HUES48 (cell line): ENCODE results near the gene IL20.

Experiments used
- H3K27ac ChIP-seq: one replicate; pipeline ENCODE4 v1.7.0; 2013; ENCODE audit warnings: low read depth, low read length, inconsistent platforms
- H3K27me3 ChIP-seq: 2 replicates; pipeline ENCODE4 v1.6.1; 2013; ENCODE audit warnings: mild to moderate bottlenecking, low read length; ENCODE audit not compliant: control insufficient read depth, insufficient read depth
- H3K36me3 ChIP-seq: 2 replicates; pipeline ENCODE4 v1.6.1; 2013; ENCODE audit warnings: low read length; ENCODE audit not compliant: control insufficient read depth, insufficient read depth
- H3K4me1 ChIP-seq: 2 replicates; pipeline ENCODE4 v1.6.1; 2013; ENCODE audit warnings: mild to moderate bottlenecking, low read length; ENCODE audit not compliant: control insufficient read depth, insufficient read depth
- H3K4me3 ChIP-seq: 2 replicates; pipeline ENCODE4 v1.5.1; 2013; ENCODE audit warnings: mild to moderate bottlenecking, low read depth, low read length
- H3K9ac ChIP-seq: 2 replicates; pipeline ENCODE4 v1.6.1; 2013; ENCODE audit warnings: mild to moderate bottlenecking, low read depth, low read length, moderate library complexity
- H3K9me3 ChIP-seq: 2 replicates; pipeline ENCODE4 v1.6.1; 2013; ENCODE audit warnings: low read length; ENCODE audit not compliant: control insufficient read depth, insufficient read depth

The IL20 gene

GRCh38 chr1:206893380-206893779 is 28.0 kb downstream of the IL20 start:
- peaks cover 9% of the 10 kb centered on the region for H3K4me1 ChIP-seq
- H3K27me3 ChIP-seq, result no peaks in the 10 kb centered on the region

GRCh38 chr1:206895325-206895724 is 29.9 kb downstream of the IL20 start:
- Histone ChIP-seq H3K4me1 (peaks cover 4% of the 10 kb centered on the region; the same call in 1 of the 2 replicates), H3K36me3 (no peaks in the 10 kb centered on the region), H3K9ac (no peak overlapping the region), H3K9me3 (no peaks in the 10 kb centered on the region), H3K27me3 (no peaks in the 10 kb centered on the region), H3K4me3 (no peak overlapping the region), H3K27ac (no peak overlapping the region)

More at GRCh38 chr1:206893380-206893779, 28.0 kb downstream of the IL20 start:
- H3K4me3 ChIP-seq, result no peak overlapping the region
- no peak overlapping the region for H3K27ac ChIP-seq
- no peaks in the 10 kb centered on the region for H3K9me3 ChIP-seq
- no peaks in the 10 kb centered on the region for H3K36me3 ChIP-seq
- no peak overlapping the region for H3K9ac ChIP-seq

GRCh38 chr1:206895837-206896242 is 30.4 kb downstream of the IL20 start:
- Histone ChIP-seq H3K36me3 (no peaks in the 10 kb centered on the region), H3K27ac (no peak overlapping the region), H3K9ac (no peak overlapping the region), H3K4me1 (no peaks in the 10 kb centered on the region), H3K4me3 (no peak overlapping the region), H3K27me3 (no peaks in the 10 kb centered on the region), H3K9me3 (no peaks in the 10 kb centered on the region)

GRCh38 chr1:206896261-206896660 is 30.8 kb downstream of the IL20 start:
- Histone ChIP-seq H3K27me3 (no peaks in the 10 kb centered on the region), H3K9ac (no peak overlapping the region), H3K27ac (no peak overlapping the region), H3K36me3 (no peaks in the 10 kb centered on the region), H3K4me3 (no peak overlapping the region), H3K4me1 (no peaks in the 10 kb centered on the region), H3K9me3 (no peaks in the 10 kb centered on the region)

GRCh38 chr1:206897175-206897574 is 31.8 kb downstream of the IL20 start, which contains the start of gene IL24:
TSS of gene IL24 (plus strand) at chr1:206897443. CDS start at chr1:206897833, 390 bp downstream.
- H3K36me3 ChIP-seq, result no peaks in the 10 kb centered on the region
- no peaks in the 10 kb centered on the region for H3K9me3 ChIP-seq
- no peaks in the 10 kb centered on the region for H3K4me1 ChIP-seq
- no peaks in the 10 kb centered on the region for H3K27me3 ChIP-seq
- H3K9ac ChIP-seq, result no peak within 1 kb of the TSS
- H3K4me3 ChIP-seq, result no peak within 1 kb of the TSS
- no peak within 1 kb of the TSS for H3K27ac ChIP-seq

GRCh38 chr1:206898089-206898914 is 32.9 kb downstream of the IL20 start:
- Histone ChIP-seq H3K4me3 (no peak overlapping the region), H3K27ac (no peak overlapping the region), H3K9ac (no peak overlapping the region), H3K27me3 (no peaks in the 10 kb centered on the region), H3K36me3 (no peaks in the 10 kb centered on the region), H3K4me1 (no peaks in the 10 kb centered on the region), H3K9me3 (no peaks in the 10 kb centered on the region)

- Histone ChIP-seq H3K27ac (no peak overlapping the region), H3K4me1 (no peaks in the 10 kb centered on the region), H3K4me3 (no peak overlapping the region), H3K9me3 (no peaks in the 10 kb centered on the region), H3K27me3 (no peaks in the 10 kb centered on the region), H3K9ac (no peak overlapping the region), H3K36me3 (no peaks in the 10 kb centered on the region)
These were observed 33.5 kb downstream of the IL20 start for GRCh38 chr1:206898915-206899431.

GRCh38 chr1:206899717-206900116 is 34.3 kb downstream of the IL20 start:
- no peaks in the 10 kb centered on the region for H3K4me1 ChIP-seq
- H3K27me3 ChIP-seq, result no peaks in the 10 kb centered on the region
- H3K27ac ChIP-seq, result no peak overlapping the region
- H3K9me3 ChIP-seq, result no peaks in the 10 kb centered on the region
- H3K4me3 ChIP-seq, result no peak overlapping the region
- H3K36me3 ChIP-seq, result no peaks in the 10 kb centered on the region
- H3K9ac ChIP-seq, result no peak overlapping the region

GRCh38 chr1:206900149-206900548 is 34.7 kb downstream of the IL20 start:
- Histone ChIP-seq H3K36me3 (no peaks in the 10 kb centered on the region), H3K27ac (no peak overlapping the region), H3K9ac (no peak overlapping the region), H3K4me1 (no peaks in the 10 kb centered on the region), H3K4me3 (no peak overlapping the region), H3K9me3 (no peaks in the 10 kb centered on the region), H3K27me3 (no peaks in the 10 kb centered on the region)

GRCh38 chr1:206901944-206902343 is 36.5 kb downstream of the IL20 start:
- Histone ChIP-seq H3K27me3 (peaks cover 5% of the 10 kb centered on the region; the same call in 1 of the 2 replicates), H3K9ac (no peak overlapping the region), H3K9me3 (no peaks in the 10 kb centered on the region), H3K36me3 (no peaks in the 10 kb centered on the region), H3K4me3 (no peak overlapping the region), H3K4me1 (no peaks in the 10 kb centered on the region), H3K27ac (no peak overlapping the region)

GRCh38 chr1:206902702-206903101 is 37.3 kb downstream of the IL20 start:
- peaks cover 3% of the 10 kb centered on the region; the same call in 1 of the 2 replicates for H3K4me1 ChIP-seq
- H3K27ac ChIP-seq, result no peak overlapping the region
- peaks cover 11% of the 10 kb centered on the region for H3K27me3 ChIP-seq

More at GRCh38 chr1:206902702-206903101, 37.3 kb downstream of the IL20 start:
- Histone ChIP-seq H3K36me3 (no peaks in the 10 kb centered on the region), H3K9ac (no peak overlapping the region), H3K4me3 (no peak overlapping the region), H3K9me3 (no peaks in the 10 kb centered on the region)
